ENCODE measurements around the gene ST14. TPM values are rescaled to one million over a fixed set of nuclear protein-coding genes. Genes with fewer than 3 reads are reported as not detected.

Gene ST14
- total RNA-seq, 1 donor from 2014 or later = 0.12 TPM

DNA sequence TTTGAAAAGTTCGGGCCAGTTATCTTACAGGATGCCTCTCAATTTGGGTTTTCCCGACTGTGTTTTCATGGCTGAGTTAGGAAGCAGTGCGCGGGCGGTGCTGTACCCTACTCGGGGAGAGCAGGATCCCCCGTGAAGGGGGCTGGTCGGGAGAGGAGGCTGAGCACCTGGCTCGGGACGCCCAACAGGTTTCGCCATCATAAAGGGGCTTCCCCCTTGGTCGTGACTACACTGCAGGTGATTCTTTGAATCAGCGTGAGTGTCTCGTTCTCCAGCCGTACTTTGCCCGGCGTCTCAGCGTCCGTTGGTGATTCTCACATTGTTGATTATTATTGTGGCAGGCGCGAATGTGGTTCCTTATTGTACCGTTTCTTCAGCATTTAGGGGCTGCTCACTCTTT, 46.6 kb downstream of the ST14 start:
- Mint-ChIP-seq H3K4me1 (ENCODE audit: low read depth, unreplicated experiment) (peaks cover 4% of the 10 kb centered on the region), H3K27me3 (ENCODE audit: unreplicated experiment) (peaks cover 4% of the 10 kb centered on the region), H3K27ac (ENCODE audit: unreplicated experiment) (no peak overlapping the region), H3K4me3 (ENCODE audit: unreplicated experiment) (no peak overlapping the region), H3K9me3 (ENCODE audit: unreplicated experiment) (peaks cover 12% of the 10 kb centered on the region), H3K36me3 (ENCODE audit: unreplicated experiment) (peaks cover 6% of the 10 kb centered on the region)
- no peak for DNase-seq
- TF ChIP-seq, protein P1, sequence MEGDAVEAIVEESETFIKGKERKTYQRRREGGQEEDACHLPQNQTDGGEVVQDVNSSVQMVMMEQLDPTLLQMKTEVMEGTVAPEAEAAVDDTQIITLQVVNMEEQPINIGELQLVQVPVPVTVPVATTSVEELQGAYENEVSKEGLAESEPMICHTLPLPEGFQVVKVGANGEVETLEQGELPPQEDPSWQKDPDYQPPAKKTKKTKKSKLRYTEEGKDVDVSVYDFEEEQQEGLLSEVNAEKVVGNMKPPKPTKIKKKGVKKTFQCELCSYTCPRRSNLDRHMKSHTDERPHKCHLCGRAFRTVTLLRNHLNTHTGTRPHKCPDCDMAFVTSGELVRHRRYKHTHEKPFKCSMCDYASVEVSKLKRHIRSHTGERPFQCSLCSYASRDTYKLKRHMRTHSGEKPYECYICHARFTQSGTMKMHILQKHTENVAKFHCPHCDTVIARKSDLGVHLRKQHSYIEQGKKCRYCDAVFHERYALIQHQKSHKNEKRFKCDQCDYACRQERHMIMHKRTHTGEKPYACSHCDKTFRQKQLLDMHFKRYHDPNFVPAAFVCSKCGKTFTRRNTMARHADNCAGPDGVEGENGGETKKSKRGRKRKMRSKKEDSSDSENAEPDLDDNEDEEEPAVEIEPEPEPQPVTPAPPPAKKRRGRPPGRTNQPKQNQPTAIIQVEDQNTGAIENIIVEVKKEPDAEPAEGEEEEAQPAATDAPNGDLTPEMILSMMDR (IDR thresholded peaks at IDR 0.05; ENCODE audit: partially characterized antibody, unreplicated experiment) = no peak

GRCh38 chr11:130208241-130209127, 48.9 kb downstream of the ST14 start:
- H3K4me1 Mint-ChIP-seq (ENCODE audit: low read depth, unreplicated experiment) = peaks cover 18% of the 10 kb centered on the region
- peaks cover 9% of the 10 kb centered on the region for H3K9me3 Mint-ChIP-seq (ENCODE audit: unreplicated experiment)
- H3K4me3 Mint-ChIP-seq (ENCODE audit: unreplicated experiment) = no peak overlapping the region
- no peak for DNase-seq
- H3K27me3 Mint-ChIP-seq (ENCODE audit: unreplicated experiment) = peaks cover 4% of the 10 kb centered on the region
- no peaks in the 10 kb centered on the region for H3K36me3 Mint-ChIP-seq (ENCODE audit: unreplicated experiment)
- peak overlapping the region; percentile 43 for H3K27ac Mint-ChIP-seq (ENCODE audit: unreplicated experiment)
- TF ChIP-seq, protein P1 (IDR thresholded peaks at IDR 0.05; ENCODE audit: partially characterized antibody, unreplicated experiment) = no peak

GRCh38 chr11:130209128-130209932, 49.7 kb downstream of the ST14 start:
- TF ChIP-seq, protein P1 (IDR thresholded peaks at IDR 0.05; ENCODE audit: partially characterized antibody, unreplicated experiment) = no peak
- DNase-seq = no peak
- no peak overlapping the region for H3K4me3 Mint-ChIP-seq (ENCODE audit: unreplicated experiment)

GRCh38 chr11:130209954-130210854, 50.6 kb downstream of the ST14 start:
- DNase-seq = no peak
- Mint-ChIP-seq H3K27ac (ENCODE audit: unreplicated experiment) (peak overlapping the region; percentile 11), H3K9me3 (ENCODE audit: unreplicated experiment) (peaks cover 5% of the 10 kb centered on the region), H3K36me3 (ENCODE audit: unreplicated experiment) (no peaks in the 10 kb centered on the region), H3K4me1 (ENCODE audit: low read depth, unreplicated experiment) (peaks cover 18% of the 10 kb centered on the region), H3K4me3 (ENCODE audit: unreplicated experiment) (no peak overlapping the region), H3K27me3 (ENCODE audit: unreplicated experiment) (peaks cover 5% of the 10 kb centered on the region)
- TF ChIP-seq, protein P1 (IDR thresholded peaks at IDR 0.05; ENCODE audit: partially characterized antibody, unreplicated experiment) = no peak

More at GRCh38 chr11:130209128-130209932, 49.7 kb downstream of the ST14 start:
- Mint-ChIP-seq H3K36me3 (ENCODE audit: unreplicated experiment) (no peaks in the 10 kb centered on the region), H3K27me3 (ENCODE audit: unreplicated experiment) (peaks cover 7% of the 10 kb centered on the region), H3K9me3 (ENCODE audit: unreplicated experiment) (peaks cover 9% of the 10 kb centered on the region), H3K4me1 (ENCODE audit: low read depth, unreplicated experiment) (peaks cover 18% of the 10 kb centered on the region), H3K27ac (ENCODE audit: unreplicated experiment) (no peak overlapping the region)

Measured in glutamatergic neuron (in vitro differentiated cells).